Body of pancreas (tissue), 4 donors: Measurements from ENCODE around the gene FRMPD4. TPM values are rescaled to one million over a fixed set of nuclear protein-coding genes. Genes with fewer than 3 reads are reported as not detected.

Source experiments
- ATAC-seq: fragments of 150-250 bp; one replicate; pipeline ENCODE4 v1.9.1; 2016
- DNase-seq, 4 donors: peaks; one replicate each; pipeline ENCODE4 v3.0.0-alpha.2; 2019
- H3K27ac ChIP-seq, 4 donors: fragments of 200-600 bp; sonication (generic); 1 replicate in 3 of 4; 2 replicates in 1 of 4; pipeline versions ENCODE4 v1.5.1 to v1.6.1; 2016 to 2019; ENCODE audit warnings: mild to moderate bottlenecking in 1 of 4, mixed read lengths in 1 of 4, moderate library complexity in 1 of 4
- H3K27me3 ChIP-seq, 2 donors: fragments of 200-600 bp; sonication (generic); one replicate each; pipeline ENCODE4 v1.6.0; 2016; ENCODE audit warnings: mild to moderate bottlenecking in 1 of 2
- H3K36me3 ChIP-seq, 2 donors: fragments of 200-600 bp; sonication (generic); replicated peaks in 1 of 2; 2 replicates each; pipeline ENCODE4 v1.5.1; 2016; ENCODE audit warnings: low read depth in 2 of 2; ENCODE audit not compliant: insufficient read depth in 1 of 2
- H3K4me1 ChIP-seq: fragments of 200-600 bp; sonication (generic); one replicate; pipeline ENCODE4 v1.6.0; 2016
- H3K4me3 ChIP-seq, 2 donors: fragments of 200-600 bp; sonication (generic); 1 replicate in 1 of 2; 2 replicates in 1 of 2; pipeline ENCODE4 v1.5.1; 2016 to 2019
- H3K9me3 ChIP-seq, 3 donors: fragments of 200-600 bp; sonication (generic); 1 replicate in 2 of 3; 2 replicates in 1 of 3; pipeline ENCODE4 v1.5.1; 2016
- CTCF ChIP-seq, 7 experiments: fragments of 450-650 bp in 4 of 7; fragments of 200-600 bp in 3 of 7; sonication (generic) in 3 of 7; IDR thresholded peaks; one replicate each; pipeline ENCODE4 v1.5.1; 2016 to 2019; ENCODE audit warnings: antibody characterized with exemption in 7 of 7
- POLR2A ChIP-seq, 3 donors: fragments of 450-650 bp; IDR thresholded peaks; one replicate each; pipeline ENCODE4 v1.6.1; 2016; ENCODE audit warnings: antibody characterized with exemption in 3 of 3, mild to moderate bottlenecking in 2 of 3
- WGBS, 2 donors: methylation state at CpG; one replicate each; pipeline ENCODE4 v1.1.5; 2017; 5-methylcytosine and 5-hydroxymethylcytosine counted together
- intact Hi-C: fragments of 100-400 bp; cut with DNase I; formaldehyde crosslinking; loops from one replicate; pipeline ENCODE4 v1.15.1; 2023
- total RNA-seq, 2 donors: library from RNA; depleted of rRNA; stranded (reverse); fragments of >200 nt; gene quantifications; one replicate each; pipeline ENCODE4 v1.1.0, GENCODE V29; 2016

The FRMPD4 gene
- total RNA-seq, 2 donors from 2014 or later, result 0.26 TPM; not detected in 1

- ATAC-seq (no peak), DNase-seq (no peak)
- H3K4me3 ChIP-seq, result no peak overlapping the region
- no peak overlapping the region for H3K27ac ChIP-seq
- WGBS, 2 donors, result 61 to 93% methylated on average over 2 of the region's 3 CpGs
- no peaks in the 10 kb centered on the region for H3K36me3 ChIP-seq
- no peaks in the 10 kb centered on the region for H3K4me1 ChIP-seq
- H3K9me3 ChIP-seq, result no peaks in the 10 kb centered on the region
- no peak for TF ChIP-seq CTCF (IDR thresholded peaks at IDR 0.05)
- no peak for TF ChIP-seq POLR2A (IDR thresholded peaks at IDR 0.05)
- no peaks in the 10 kb centered on the region for H3K27me3 ChIP-seq
- intact Hi-C loops, result no loop called here
These were observed 620.0 kb downstream of the FRMPD4 start for GRCh38 chrX:12758291-12758690.

GRCh38 chrX:12767856-12768255, 629.6 kb downstream of the FRMPD4 start:
- no peaks in the 10 kb centered on the region for H3K4me1 ChIP-seq
- no peaks in the 10 kb centered on the region for H3K27me3 ChIP-seq
- TF ChIP-seq CTCF (IDR thresholded peaks at IDR 0.05) (no peak), POLR2A (IDR thresholded peaks at IDR 0.05) (no peak)
- no peak overlapping the region for H3K4me3 ChIP-seq
- intact Hi-C loops, result no loop called here
- H3K27ac ChIP-seq, result no peak overlapping the region
- WGBS, 2 donors, result 29 to 35% methylated on average over 1 to 2 of the region's 2 CpGs
- H3K36me3 ChIP-seq, result no peaks in the 10 kb centered on the region
- ATAC-seq, result no peak
- H3K9me3 ChIP-seq, result no peaks in the 10 kb centered on the region
- DNase-seq, result no peak

- no peaks in the 10 kb centered on the region for H3K9me3 ChIP-seq
- no peak for ATAC-seq
- H3K27ac ChIP-seq, result no peak overlapping the region
- H3K4me1 ChIP-seq, result no peaks in the 10 kb centered on the region
- no peaks in the 10 kb centered on the region for H3K27me3 ChIP-seq
- no peak overlapping the region for H3K4me3 ChIP-seq
- intact Hi-C loops, result no loop called here
- TF ChIP-seq POLR2A (IDR thresholded peaks at IDR 0.05) (no peak), CTCF (IDR thresholded peaks at IDR 0.05) (no peak)
- 82 to 87% methylated on average over 4 of the region's 4 CpGs for WGBS, 2 donors
- no peaks in the 10 kb centered on the region for H3K36me3 ChIP-seq
- no peak for DNase-seq
These were observed 630.2 kb downstream of the FRMPD4 start for GRCh38 chrX:12768491-12768890.

- no peaks in the 10 kb centered on the region for H3K9me3 ChIP-seq
- intact Hi-C loops, result no loop called here
- no peak for DNase-seq
- H3K27ac ChIP-seq, result no peak overlapping the region
- WGBS, 2 donors, result 12 to 23% methylated on average over 5 of the region's 5 CpGs
- no peaks in the 10 kb centered on the region for H3K27me3 ChIP-seq
- ATAC-seq, result peak; percentile 75
- no peaks in the 10 kb centered on the region for H3K36me3 ChIP-seq
- H3K4me3 ChIP-seq, result no peak overlapping the region
- TF ChIP-seq POLR2A (IDR thresholded peaks at IDR 0.05) (no peak), CTCF (IDR thresholded peaks at IDR 0.05) (peak; percentile 24 to 59 (median 44))
- no peaks in the 10 kb centered on the region for H3K4me1 ChIP-seq
These were observed 632.2 kb downstream of the FRMPD4 start for GRCh38 chrX:12770440-12770839.

GRCh38 chrX:12771445-12772069, 633.3 kb downstream of the FRMPD4 start:
- no peaks in the 10 kb centered on the region for H3K36me3 ChIP-seq
- ATAC-seq (peak; percentile 86), DNase-seq (peak; percentile 50 to 76 (median 58))
- WGBS, 2 donors, result 40 to 57% methylated on average over 10 to 14 of the region's 22 CpGs
- H3K27me3 ChIP-seq, result no peaks in the 10 kb centered on the region
- TF ChIP-seq CTCF (IDR thresholded peaks at IDR 0.05) (peak; percentile 16 to 64 (median 49)), POLR2A (IDR thresholded peaks at IDR 0.05) (no peak)
- no peaks in the 10 kb centered on the region for H3K4me1 ChIP-seq
- H3K4me3 ChIP-seq, result no peak overlapping the region
- no peak overlapping the region for H3K27ac ChIP-seq
- no peaks in the 10 kb centered on the region for H3K9me3 ChIP-seq
- intact Hi-C loops, result no loop called here
